CD4-positive, alpha-beta T cell (primary cell): ENCODE data around the gene AK9. TPM values are rescaled to one million over a fixed set of nuclear protein-coding genes. Genes with fewer than 3 reads are reported as not detected.

Source experiments
- ATAC-seq: fragments of 200-7000 bp; cut with Tn5 transposase; one replicate; pipeline ENCODE4 v1.10.0; 2022; ENCODE audit warnings: mild to moderate bottlenecking; ENCODE audit not compliant: poor library complexity
- CTCF ChIA-PET: fragments of 350-600 bp; sonication (Branson Sonifier 250); formaldehyde crosslinking; loops from one replicate; lab custom pipeline; 2021; ENCODE audit warnings: antibody characterized with exemption, inconsistent platforms; lab: Charles Lee
- POLR2A ChIA-PET: fragments of 350-600 bp; sonication (Branson Sonifier 250); formaldehyde crosslinking; loops from one replicate; lab custom pipeline; 2021; ENCODE audit warnings: antibody characterized with exemption, inconsistent platforms; lab: Charles Lee
- DNase-seq, 14 experiments: peaks; one replicate each; pipeline ENCODE4 v3.0.0-alpha.2; 2013 to 2020; ENCODE audit warnings: mixed read lengths in 2 of 14
- H3K27ac ChIP-seq, 2 donors: one replicate each; pipeline versions ENCODE4 v1.5.1 to v1.7.0; 2013; ENCODE audit warnings: low read length in 2 of 2, low read depth in 1 of 2, mild to moderate bottlenecking in 1 of 2
- H3K27me3 ChIP-seq, 2 experiments: 1 replicate in 1 of 2; 2 replicates in 1 of 2; pipeline versions ENCODE4 v1.6.1 to v1.7.0; 2013; ENCODE audit warnings: low read length in 2 of 2, control low read depth in 1 of 2, mild to moderate bottlenecking in 1 of 2, moderate library complexity in 1 of 2; ENCODE audit not compliant: insufficient read depth in 2 of 2, control insufficient read depth in 1 of 2
- H3K36me3 ChIP-seq: one replicate; pipeline ENCODE4 v1.6.1; 2013; ENCODE audit warnings: low read length, control low read depth; ENCODE audit not compliant: insufficient read depth
- H3K4me1 ChIP-seq: one replicate; pipeline ENCODE4 v1.6.1; 2013; ENCODE audit warnings: low read length, control low read depth; ENCODE audit not compliant: insufficient read depth
- H3K4me3 ChIP-seq: one replicate; pipeline ENCODE4 v1.5.1; 2013; ENCODE audit warnings: mild to moderate bottlenecking, low read length, moderate library complexity
- H3K9me3 ChIP-seq, 2 experiments: 1 replicate in 1 of 2; 2 replicates in 1 of 2; pipeline versions ENCODE4 v1.6.1 to v1.7.0; 2013; ENCODE audit warnings: low read length in 2 of 2, mild to moderate bottlenecking in 2 of 2, control low read depth in 1 of 2, moderate library complexity in 1 of 2; ENCODE audit not compliant: control insufficient read depth in 1 of 2, insufficient read depth in 1 of 2
- H3K27ac Mint-ChIP-seq: one replicate; pipeline ENCODE4 v1.8.0; 2020; ENCODE audit warnings: mixed read lengths
- H3K27me3 Mint-ChIP-seq: one replicate; pipeline ENCODE4 v1.8.0; 2021; ENCODE audit warnings: mixed read lengths
- H3K36me3 Mint-ChIP-seq: one replicate; pipeline ENCODE4 v1.8.0; 2021; ENCODE audit warnings: low read depth, mixed read lengths
- H3K4me1 Mint-ChIP-seq: one replicate; pipeline ENCODE4 v1.8.0; 2021; ENCODE audit warnings: low read depth, mixed read lengths
- H3K4me3 Mint-ChIP-seq: one replicate; pipeline ENCODE4 v1.8.0; 2020; ENCODE audit warnings: mild to moderate bottlenecking, mixed read lengths
- H3K9me3 Mint-ChIP-seq: one replicate; pipeline ENCODE4 v1.8.0; 2020; ENCODE audit warnings: mixed read lengths
- intact Hi-C, 2 experiments: fragments of 100-400 bp; cut with DNase I in 1 of 2; cut with micrococcal nuclease in 1 of 2; formaldehyde crosslinking; loops; one replicate each; pipeline versions ENCODE4 v1.15.1 to v1.9.0; 2023 to 2025; cut with DNase I, micrococcal nuclease
- total RNA-seq, 174 experiments: library from RNA in 2 of 174; stranded (reverse) in 2 of 174; gene quantifications; one replicate each; pipeline ENCODE4 v1.2.3 and lab custom pipeline; 2021 to 2026
- TF ChIP-seq, protein P1 (sequence below): fragments of 200-600 bp; IDR thresholded peaks from one replicate; pipeline ENCODE4 v1.8.0; 2022; ENCODE audit warnings: antibody characterized with exemption, mild to moderate bottlenecking

AK9 gene
- total RNA-seq, 2 experiments from 2014 or later = 5.3 to 6.6 TPM

DNA sequence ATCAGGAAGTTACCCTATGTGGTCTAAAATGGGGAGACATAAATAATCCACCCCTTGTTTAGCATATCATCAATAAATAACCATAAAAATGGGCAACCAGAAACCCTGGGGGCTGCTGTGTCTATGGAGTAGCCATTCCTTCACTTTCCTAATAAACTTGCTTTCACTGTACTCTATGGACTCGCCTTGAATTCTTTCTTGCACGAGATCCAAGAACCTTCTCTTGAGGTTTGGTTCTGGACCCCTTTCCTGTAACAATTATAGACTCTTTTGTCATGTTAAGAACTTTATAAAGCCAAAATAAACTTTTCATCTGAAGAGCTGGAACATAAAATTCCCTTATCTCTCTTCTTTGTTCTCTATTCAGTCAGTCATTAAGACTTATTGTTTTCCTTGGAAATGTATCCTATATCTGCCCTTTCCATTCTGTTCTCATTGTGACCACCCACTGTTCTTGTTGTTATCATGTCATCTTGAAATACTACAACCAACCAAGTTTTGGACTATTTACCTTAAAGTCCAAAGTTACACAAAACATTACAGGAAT lies 178.7 kb downstream of the AK9 start:
- TF ChIP-seq, protein P1, sequence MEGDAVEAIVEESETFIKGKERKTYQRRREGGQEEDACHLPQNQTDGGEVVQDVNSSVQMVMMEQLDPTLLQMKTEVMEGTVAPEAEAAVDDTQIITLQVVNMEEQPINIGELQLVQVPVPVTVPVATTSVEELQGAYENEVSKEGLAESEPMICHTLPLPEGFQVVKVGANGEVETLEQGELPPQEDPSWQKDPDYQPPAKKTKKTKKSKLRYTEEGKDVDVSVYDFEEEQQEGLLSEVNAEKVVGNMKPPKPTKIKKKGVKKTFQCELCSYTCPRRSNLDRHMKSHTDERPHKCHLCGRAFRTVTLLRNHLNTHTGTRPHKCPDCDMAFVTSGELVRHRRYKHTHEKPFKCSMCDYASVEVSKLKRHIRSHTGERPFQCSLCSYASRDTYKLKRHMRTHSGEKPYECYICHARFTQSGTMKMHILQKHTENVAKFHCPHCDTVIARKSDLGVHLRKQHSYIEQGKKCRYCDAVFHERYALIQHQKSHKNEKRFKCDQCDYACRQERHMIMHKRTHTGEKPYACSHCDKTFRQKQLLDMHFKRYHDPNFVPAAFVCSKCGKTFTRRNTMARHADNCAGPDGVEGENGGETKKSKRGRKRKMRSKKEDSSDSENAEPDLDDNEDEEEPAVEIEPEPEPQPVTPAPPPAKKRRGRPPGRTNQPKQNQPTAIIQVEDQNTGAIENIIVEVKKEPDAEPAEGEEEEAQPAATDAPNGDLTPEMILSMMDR = no peak
- Mint-ChIP-seq H3K36me3 (no peaks in the 10 kb centered on the region), H3K27ac (no peak overlapping the region), H3K27me3 (no peaks in the 10 kb centered on the region), H3K9me3 (no peaks in the 10 kb centered on the region), H3K4me3 (no peak overlapping the region), H3K4me1 (peaks cover 28% of the 10 kb centered on the region)
- ATAC-seq (no peak), DNase-seq (no peak)
- intact Hi-C loops = no loop called here
- ChIA-PET CTCF (no interaction called here), POLR2A (no interaction called here)
- Histone ChIP-seq H3K27ac (no peak overlapping the region), H3K4me1 (peaks cover 7% of the 10 kb centered on the region), H3K27me3 (no peaks in the 10 kb centered on the region), H3K4me3 (no peak overlapping the region), H3K9me3 (no peaks in the 10 kb centered on the region), H3K36me3 (no peaks in the 10 kb centered on the region)

- Histone ChIP-seq H3K4me1 (peaks cover 5% of the 10 kb centered on the region), H3K9me3 (no peaks in the 10 kb centered on the region), H3K36me3 (no peaks in the 10 kb centered on the region), H3K27me3 (no peaks in the 10 kb centered on the region), H3K4me3 (no peak overlapping the region), H3K27ac (no peak overlapping the region)
- Mint-ChIP-seq H3K4me3 (no peak overlapping the region), H3K27ac (no peak overlapping the region), H3K27me3 (no peaks in the 10 kb centered on the region), H3K9me3 (no peaks in the 10 kb centered on the region), H3K4me1 (peaks cover 23% of the 10 kb centered on the region), H3K36me3 (no peaks in the 10 kb centered on the region)
- TF ChIP-seq, protein P1 = no peak
- intact Hi-C loops = no loop called here
- DNase-seq (no peak), ATAC-seq (no peak)
- CTCF ChIA-PET = no interaction called here
- POLR2A ChIA-PET = no interaction called here
These were observed 179.2 kb downstream of the AK9 start for GRCh38 chr6:109511832-109512231.

DNA sequence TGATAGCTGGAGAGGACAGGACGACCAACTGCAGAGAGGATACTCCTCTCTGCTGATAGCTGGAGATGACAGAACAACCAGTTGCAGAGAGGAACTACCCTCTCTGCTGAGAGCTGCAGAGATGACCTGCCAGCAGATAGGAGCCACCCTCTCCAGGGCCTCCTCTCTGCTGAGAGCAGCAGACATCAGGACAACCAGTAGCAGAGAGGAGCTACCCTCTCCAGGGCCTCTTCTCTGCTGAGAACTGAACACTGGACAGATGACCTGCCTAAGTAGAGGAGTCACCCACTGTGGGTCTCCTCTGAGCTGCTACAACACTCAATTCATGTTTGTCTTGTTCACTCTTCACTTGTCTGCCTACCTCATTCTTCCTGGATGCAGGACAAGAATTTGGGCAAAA lies 180.6 kb downstream of the AK9 start:
- H3K9me3 ChIP-seq = no peaks in the 10 kb centered on the region
- CTCF ChIA-PET = no interaction called here
- Mint-ChIP-seq H3K27ac (no peak overlapping the region), H3K4me3 (no peak overlapping the region), H3K4me1 (peaks cover 8% of the 10 kb centered on the region), H3K27me3 (no peaks in the 10 kb centered on the region), H3K36me3 (no peaks in the 10 kb centered on the region), H3K9me3 (no peaks in the 10 kb centered on the region)
- no peaks in the 10 kb centered on the region for H3K36me3 ChIP-seq
- no peak overlapping the region for H3K27ac ChIP-seq
- intact Hi-C loops = no loop called here
- TF ChIP-seq, protein P1 = no peak
- no peak overlapping the region for H3K4me3 ChIP-seq
- DNase-seq (no peak), ATAC-seq (no peak)
- no peaks in the 10 kb centered on the region for H3K27me3 ChIP-seq
- POLR2A ChIA-PET = no interaction called here
- H3K4me1 ChIP-seq = peaks cover 3% of the 10 kb centered on the region
